GM10847 (cell line): ENCODE data around the gene CLCN5.

Experiments
- POLR2A ChIP-seq: IDR thresholded peaks from 2 replicates; pipeline ENCODE4 v1.6.1; 2011; ENCODE audit not compliant: insufficient read length; ENCODE audit errors: extremely low read depth

CLCN5 gene

GRCh38 chrX:49976682-49977197 lies 54.3 kb downstream of the CLCN5 start:
- no peak for TF ChIP-seq POLR2A

GRCh38 chrX:49977319-49978090 lies 55.1 kb downstream of the CLCN5 start:
- TF ChIP-seq POLR2A, result no peak

GRCh38 chrX:49978176-49978575 lies 55.8 kb downstream of the CLCN5 start:
- TF ChIP-seq POLR2A, result no peak

- no peak for TF ChIP-seq POLR2A
Measured at GRCh38 chrX:49986058-49986457, 63.7 kb downstream of the CLCN5 start.

GRCh38 chrX:49987651-49988050 lies 65.3 kb downstream of the CLCN5 start:
- TF ChIP-seq POLR2A, result no peak

GRCh38 chrX:49988143-49988542 lies 65.7 kb downstream of the CLCN5 start:
- TF ChIP-seq POLR2A, result no peak

- no peak for TF ChIP-seq POLR2A
Measured at GRCh38 chrX:49991758-49992157, 69.4 kb downstream of the CLCN5 start.

GRCh38 chrX:49992853-49993252 lies 70.5 kb downstream of the CLCN5 start:
- TF ChIP-seq POLR2A, result no peak

- no peak for TF ChIP-seq POLR2A
Measured at GRCh38 chrX:49993661-49994060, 71.3 kb downstream of the CLCN5 start.

- no peak for TF ChIP-seq POLR2A
Measured at GRCh38 chrX:49995107-49995731, 72.8 kb downstream of the CLCN5 start.

GRCh38 chrX:49995795-49996455 lies 73.5 kb downstream of the CLCN5 start:
- no peak for TF ChIP-seq POLR2A

- TF ChIP-seq POLR2A, result no peak
Measured at GRCh38 chrX:49996474-49996873, 74.1 kb downstream of the CLCN5 start.

GRCh38 chrX:49999087-49999486 lies 76.7 kb downstream of the CLCN5 start:
- no peak for TF ChIP-seq POLR2A

- no peak for TF ChIP-seq POLR2A
Measured at GRCh38 chrX:50000937-50001542, 78.6 kb downstream of the CLCN5 start.

GRCh38 chrX:50002067-50002714 lies 79.8 kb downstream of the CLCN5 start:
- no peak for TF ChIP-seq POLR2A
